Amniotic epithelial cell (primary cell): ENCODE data around the gene ATF6B.
A peak's percentile ranks its signal among the peaks of the same experiment; 100 is the strongest.

ENCODE experiments used
- DNase-seq: peaks from one replicate; pipeline ENCODE4 v3.0.0-alpha.2; 2010; ENCODE audit warnings: low read depth

The ATF6B gene

DNA sequence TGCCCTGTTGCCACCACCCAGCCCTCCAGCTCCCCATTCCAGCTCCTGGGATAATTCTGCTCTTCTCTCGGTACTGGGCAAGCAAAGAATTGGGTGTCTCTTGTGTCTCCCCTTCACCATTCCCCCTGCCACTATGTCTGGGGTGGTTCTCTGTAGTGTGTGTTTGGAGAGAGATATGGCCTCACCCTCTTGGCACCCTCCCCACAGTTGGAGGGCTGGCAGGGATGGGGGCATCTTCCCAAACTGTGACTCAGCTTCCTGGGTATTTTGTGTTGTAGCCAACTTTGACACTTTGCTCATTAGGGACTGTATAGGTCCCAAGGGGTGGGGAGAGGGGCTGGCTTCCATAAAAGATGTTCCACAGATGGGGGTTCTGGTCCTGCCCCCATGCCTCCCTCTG, 20.6 kb downstream of the ATF6B start:
- DNase-seq, result no peak

DNA sequence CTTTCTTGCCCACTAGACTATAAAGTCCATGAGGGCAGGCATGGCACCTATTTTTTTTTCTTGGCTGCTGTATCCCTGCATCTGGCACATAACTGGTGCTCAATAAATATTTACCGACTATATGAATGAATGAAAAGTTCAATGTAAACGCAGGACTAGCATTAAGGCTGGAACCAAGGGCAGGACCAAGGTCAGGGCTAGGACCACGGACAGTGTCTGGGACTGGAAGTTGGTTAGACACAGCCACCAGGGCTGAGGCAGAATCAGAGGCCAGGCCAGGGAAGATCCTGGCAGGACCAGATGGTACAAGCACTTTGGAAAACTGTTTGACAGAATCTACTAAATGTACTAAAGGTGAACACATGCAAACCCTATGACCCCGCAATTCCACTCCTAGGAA, 22.6 kb downstream of the ATF6B start:
- DNase-seq, result no peak

DNA sequence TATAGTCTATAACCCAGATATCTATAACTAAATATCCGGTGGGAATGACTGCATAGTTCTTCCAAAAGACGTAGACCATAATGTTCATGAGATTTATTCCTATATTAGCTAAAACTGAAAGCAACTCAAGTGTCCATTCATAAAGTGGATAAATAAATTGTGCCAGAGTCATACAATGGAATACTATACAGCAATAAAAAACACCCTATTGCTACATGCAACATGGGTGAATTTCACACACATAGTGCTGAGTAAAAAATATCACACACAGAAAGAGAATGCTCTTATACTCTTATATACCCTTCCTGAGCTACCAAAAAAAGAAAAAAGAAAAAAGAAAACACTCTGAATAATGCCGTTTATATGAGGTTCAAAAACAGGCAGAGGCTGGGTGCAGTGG, 25.8 kb downstream of the ATF6B start:
- DNase-seq, result no peak

DNA sequence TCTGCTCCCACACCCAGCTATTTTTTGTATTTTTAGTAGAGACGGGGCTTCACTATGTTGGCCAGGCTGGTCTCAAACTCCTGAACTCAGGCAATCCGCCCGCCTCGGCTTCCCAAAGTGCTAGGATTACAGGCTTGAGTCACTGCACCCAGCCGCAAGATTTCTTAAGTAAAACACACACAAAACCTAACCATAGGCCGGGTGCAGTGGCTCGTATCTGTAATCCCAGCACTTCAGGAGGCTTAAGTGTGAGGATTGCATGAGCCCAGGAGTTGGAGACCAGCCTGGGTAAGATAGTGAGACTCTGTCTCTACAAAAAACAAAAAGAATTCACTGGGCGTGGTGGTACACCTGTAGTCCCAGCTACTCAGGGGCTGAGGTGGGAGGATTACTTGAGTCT, 27.8 kb downstream of the ATF6B start:
- DNase-seq, result peak; percentile 66

DNA sequence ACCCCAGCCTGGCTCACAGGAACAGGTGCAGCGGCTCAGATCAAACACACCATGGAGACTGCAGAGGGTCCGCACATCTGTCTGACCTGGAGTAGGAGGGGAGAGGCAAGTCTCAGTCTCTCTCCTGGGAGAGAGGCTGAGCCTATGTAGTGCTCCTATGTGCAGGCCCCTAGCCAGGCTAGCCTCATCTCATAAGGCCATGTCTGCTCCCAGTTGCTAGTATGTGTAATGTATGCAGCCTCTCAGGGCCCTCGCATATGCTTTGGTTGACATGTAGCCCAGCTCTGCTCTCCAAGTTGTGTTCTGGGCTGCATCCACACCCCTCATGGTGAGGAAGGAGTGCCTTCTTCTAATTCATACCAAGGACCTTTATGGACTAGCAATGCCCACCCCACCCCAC, 30.7 kb downstream of the ATF6B start:
- no peak for DNase-seq

DNA sequence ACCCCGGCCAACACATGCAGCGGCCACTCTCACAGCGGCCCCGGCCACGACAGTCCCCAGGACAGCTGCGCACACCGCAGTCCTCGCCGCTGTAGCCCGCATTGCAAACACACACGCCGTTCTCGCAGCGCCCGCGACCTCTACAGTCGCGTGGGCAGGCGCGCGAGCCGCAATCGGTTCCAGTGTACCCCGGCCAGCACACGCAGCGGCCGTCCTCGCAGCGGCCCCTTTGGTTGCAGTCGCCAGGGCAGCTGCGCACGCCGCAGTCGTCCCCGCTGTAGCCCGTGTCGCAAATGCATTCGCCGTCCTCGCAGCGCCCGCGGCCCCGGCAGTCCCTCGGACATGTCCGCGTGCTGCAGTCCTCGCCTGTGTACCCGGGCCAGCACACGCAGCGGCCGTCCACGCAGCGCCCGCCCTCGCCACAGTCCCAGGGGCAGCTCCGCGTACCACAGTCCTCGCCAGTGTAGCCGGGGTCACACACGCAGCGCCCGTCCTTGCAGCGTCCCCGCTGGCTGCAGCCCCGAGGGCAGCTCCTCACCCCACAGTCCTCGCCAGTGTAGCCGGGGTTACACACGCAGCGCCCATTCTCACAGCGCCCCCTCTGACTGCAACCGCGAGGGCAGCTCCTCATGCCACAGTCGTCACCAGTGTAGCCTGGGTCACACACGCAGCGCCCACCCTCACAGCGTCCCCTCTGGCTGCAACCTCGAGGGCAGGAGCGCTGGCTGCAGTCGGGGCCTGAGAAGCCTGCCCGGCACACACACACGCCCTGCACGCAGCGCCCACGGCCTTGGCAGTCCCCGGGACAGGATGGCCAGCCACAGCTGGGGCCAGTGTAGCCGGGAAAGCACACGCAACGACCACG, 31.4 kb downstream of the ATF6B start:
- DNase-seq, result no peak

DNA sequence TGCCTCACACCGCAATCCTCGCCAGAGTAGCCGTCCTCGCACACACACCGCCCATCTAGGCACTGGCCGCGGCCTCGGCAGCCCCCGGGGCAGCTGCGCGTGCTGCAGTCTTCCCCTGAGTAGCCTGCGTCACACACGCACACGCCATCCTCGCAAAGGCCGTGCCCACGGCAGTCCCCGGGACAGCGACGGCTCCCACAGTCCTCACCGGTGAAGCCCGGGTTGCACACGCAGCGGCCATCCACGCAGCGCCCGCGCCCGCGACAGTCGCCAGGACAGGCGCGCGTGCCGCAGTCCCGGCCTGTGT, 32.0 kb downstream of the ATF6B start:
- no peak for DNase-seq

DNA sequence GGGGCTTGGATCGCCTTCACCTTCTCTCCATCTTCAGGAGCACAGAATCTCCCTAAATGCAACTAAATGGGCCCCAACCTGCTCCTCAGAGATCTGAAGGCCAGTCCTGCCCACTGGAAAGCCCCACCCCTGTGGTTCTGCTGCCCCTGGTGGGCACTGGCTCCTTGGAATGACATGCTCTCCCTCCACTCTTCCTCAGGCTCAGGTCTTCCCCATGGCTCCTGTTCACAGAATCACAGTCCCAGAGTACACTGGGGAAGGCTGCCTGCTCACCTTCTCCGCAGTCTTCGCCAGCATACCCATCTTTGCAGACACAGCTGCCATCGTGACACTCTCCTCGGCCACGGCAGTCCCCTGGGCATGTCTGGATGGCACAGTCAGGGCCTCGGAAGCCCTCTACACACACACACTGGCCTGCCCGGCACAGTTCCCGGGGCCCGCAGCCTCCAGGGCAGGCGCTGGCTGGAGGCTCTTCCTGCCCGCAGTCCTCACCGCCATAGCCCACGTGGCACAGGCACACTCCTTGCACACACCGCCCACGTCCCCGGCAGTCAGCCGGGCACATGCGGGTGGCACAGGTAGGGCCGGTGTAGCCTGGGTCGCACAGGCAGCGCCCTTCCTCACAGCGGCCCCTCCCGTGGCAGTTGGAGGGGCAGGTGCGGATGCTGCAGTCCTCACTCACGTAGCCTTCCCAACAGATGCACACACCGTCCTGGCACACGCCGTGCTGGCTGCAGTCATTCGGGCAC, 32.5 kb downstream of the ATF6B start:
- DNase-seq, result no peak

DNA sequence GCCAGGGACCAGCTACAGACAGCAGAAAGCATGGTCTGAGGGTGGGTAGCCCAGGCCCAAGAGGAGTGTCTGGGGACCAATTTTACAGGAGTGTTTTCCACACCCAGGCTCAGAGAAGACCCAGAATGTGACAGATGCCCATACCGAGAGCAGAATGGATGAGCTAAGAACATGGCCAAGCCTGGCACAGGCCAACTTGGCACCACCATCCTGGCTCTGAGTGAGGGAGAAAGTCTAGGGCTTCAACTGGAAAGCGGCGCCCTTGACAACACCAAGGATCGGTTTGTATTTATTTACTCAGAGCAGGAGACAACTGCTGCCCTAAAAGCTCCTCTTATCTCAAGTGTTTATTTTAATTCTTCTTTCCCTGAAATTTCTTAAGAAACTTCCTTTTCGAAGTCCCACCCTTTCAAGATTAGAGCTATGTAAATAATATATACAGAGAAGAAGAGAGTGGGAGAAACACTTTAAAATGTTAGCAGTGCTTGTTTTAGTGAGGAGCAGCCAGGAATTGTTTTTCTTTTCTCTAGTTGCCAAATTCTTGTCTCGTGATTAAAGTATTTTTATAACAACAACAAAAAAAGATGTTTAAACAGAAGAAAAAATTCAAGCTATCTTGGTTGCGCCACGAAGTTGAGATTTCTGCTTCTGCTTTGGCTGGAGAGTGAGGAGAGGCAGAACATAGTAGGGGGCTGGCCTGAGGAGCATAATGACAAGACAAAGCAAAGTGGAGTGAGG, 35.1 kb downstream of the ATF6B start:
- peak; percentile 78 for DNase-seq

DNA sequence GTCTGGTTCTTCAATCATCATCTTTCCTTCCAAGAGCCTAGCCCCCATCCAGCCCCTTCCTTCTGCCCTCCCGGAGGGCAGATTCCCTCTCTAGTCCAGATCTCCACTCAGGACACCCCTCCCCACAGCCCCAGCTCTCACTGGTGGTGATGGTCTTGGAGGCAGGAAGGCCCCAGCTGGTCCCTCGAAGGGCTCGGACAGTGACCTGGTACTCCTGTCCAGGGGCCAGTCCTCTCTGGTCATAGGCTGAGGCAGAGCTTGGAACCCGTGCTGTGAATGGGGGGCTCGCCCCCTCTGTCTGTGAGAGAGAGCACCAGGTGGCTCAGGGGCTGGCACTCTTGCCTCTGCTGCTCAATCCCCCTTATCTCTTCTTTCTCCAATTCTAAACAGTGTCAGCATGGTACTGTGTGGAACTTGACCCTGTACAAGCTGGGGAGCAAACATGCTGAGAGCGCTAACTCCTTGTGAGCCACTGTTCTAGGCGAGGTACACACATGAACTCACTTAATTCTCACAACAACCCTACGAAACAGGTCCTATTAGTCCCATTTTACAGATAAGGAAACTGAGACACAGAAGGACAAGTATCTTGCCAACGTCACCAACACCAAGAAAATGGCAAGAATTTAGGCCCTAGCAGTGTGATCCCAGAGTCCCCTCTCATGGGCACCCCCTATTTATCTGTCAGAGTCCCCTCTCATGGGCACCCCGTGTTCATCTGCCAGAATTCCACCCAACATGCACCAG, 38.8 kb downstream of the ATF6B start:
- DNase-seq, result no peak

DNA sequence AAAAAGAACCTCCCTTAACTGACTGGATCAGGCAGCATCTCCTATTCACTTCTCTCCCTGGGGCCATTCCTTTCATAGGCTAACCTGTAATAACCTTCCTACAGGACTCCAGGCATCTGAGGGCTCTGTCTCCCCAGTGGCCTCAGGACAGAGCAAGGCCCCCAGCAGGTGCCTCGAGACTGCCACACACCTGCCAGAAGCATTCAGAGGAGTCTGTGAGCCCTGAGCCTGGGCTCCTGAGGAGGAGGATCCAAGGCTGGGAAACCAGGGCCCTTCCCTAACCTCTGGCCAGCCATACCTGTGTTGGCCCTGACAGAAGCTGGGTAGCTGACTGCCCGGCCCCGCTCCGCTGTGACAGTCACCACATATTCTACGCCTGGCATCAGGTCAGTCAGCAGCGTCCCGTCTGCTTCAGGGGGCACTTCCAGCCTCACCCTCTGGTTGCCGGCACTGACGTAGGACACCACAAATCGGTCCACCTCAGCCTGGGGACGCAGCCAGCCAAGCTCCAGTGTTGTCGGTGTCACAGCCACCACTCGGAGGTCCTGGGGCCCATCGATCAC, 39.5 kb downstream of the ATF6B start:
- DNase-seq, result no peak

DNA sequence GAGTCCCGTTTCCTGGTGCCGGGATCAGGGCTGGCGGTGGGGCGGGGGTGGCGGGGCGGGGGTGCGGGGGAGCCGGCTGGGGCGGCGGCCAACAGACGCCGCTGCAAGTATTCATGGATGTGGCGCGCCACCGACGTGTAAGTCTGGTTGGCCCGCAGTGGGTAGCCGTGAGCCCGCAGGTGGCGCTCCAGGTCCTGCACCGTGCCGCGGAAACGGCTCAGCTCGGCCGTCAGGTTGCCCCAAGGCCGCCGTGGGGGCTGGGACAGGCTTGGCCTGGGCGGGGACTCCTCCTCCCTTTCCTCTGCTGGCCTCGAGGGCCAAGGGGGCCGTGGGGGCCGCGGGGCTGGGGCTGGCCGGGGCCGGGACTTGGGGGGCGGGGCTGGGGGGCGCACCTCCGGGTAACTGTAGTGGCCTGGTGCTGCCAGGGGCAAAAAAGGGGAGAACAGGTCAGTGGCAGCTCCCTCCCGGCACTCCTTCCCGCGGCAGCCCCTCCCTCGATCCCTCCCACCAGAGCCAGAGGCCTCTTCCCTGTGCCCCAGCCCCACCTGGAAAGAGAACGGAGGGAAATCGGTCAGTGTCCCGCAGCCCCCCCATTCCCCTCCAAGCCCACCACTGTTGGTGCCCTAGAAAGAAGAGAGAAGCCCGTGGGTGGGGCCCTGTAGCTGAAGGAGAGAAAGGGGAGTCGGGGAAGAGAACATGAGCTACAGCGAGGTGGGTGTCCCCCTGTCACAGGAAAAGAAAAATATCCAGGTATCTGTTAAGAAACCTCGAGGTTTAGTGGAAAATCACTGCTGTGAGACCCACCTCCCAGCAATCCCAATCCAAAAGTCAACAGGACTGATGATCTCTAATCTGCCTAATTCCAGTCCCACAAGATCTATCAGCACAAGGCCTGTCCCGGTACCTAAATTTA, 40.2 kb downstream of the ATF6B start:
- peak; percentile 68 for DNase-seq

DNA sequence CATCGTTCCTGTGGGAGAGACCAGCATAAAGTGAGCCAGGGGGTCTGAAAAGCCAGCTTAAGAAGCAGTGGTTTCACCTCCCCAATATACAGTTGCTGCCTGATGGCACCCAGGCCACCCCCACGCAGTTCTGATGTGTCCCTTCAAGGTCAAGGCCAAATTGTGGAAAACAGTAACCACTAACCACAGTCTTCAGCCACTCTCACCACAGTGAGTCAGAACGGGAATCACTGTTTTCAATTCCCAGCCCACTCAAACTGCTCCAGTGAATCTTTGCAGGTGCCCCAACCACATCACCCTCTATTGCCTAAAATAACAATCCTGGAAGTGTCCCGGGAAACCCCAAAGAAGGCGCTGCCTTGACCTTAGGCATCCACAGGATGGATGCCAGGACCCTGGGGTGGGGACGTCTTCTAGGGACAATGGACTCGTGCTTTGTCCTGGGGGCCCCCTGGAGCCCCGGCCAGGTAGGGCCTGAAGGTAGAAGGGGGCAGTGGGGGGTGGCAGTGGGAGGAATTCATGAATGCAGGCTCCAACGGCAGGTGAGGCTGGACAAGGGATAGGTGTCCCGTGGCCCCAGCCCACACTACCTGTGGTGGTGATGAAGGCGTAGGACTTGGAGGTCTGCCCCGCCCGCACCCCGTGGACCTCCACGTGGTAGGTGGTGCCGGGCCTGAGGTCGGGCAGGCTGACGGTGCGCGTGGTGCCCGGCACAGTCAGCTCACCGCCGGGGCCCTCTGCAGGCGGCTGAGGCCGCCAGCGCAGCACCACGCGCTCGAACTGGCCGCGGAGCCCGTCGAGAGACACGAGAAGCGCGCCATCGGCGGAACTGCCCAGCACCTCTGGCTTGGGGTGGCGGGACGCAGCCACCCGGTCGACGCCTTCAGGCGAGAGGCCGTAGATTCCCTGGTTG, 41.1 kb downstream of the ATF6B start:
- peak; percentile 86 for DNase-seq

DNA sequence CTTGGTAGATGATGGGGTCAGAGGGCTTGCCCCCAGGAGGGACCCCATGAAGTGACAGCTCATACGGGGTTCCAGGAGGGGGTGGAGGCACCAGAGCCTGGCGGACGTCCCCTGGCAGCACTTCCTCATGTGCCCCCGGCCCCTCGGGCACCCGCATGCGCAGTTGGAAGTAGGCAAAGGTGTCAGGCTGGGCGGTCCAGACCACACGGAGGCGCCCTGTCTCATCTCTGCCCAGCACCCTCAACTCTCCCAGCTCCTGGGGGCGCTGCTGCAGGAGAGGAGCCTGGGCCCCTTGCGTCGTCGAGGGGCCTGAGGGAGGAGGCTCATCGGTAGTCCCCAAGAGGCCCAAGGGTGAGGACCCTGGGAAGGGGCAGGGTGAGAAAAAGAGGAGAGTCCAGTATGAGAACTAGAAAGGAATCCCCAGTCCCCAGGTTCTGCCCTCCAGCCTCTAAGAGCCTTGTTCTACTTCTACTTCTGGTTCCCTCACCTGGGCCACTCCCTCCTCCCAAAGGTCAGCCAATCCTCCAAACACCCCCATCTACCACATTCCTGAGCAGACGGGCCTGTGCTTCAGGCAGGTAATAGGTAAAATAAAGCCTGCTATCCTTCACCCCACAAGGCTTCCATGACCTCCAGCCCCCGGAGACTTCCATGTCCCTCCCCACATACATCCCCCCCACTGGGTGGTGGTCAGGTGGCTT, 42.1 kb downstream of the ATF6B start:
- no peak for DNase-seq

DNA sequence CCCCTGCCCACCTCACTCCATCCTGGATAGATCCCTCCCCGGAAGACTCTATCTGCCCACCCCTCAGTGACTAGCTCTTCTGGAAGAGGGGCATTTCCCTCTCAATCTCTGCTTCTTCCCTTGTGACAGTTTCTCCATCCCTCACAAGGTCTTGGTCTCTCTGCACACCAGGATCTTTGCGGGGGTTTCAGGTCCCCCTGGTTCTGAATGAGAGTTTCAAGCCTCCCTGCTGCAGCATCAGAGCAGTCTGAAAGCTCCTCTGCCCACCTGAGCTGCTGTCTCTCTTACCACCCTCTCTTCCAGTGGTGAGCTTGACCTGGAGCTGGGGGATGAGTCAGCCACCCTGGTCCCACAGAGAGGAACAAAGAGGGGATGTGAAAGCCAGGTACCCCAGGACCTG, 43.3 kb downstream of the ATF6B start:
- no peak for DNase-seq

DNA sequence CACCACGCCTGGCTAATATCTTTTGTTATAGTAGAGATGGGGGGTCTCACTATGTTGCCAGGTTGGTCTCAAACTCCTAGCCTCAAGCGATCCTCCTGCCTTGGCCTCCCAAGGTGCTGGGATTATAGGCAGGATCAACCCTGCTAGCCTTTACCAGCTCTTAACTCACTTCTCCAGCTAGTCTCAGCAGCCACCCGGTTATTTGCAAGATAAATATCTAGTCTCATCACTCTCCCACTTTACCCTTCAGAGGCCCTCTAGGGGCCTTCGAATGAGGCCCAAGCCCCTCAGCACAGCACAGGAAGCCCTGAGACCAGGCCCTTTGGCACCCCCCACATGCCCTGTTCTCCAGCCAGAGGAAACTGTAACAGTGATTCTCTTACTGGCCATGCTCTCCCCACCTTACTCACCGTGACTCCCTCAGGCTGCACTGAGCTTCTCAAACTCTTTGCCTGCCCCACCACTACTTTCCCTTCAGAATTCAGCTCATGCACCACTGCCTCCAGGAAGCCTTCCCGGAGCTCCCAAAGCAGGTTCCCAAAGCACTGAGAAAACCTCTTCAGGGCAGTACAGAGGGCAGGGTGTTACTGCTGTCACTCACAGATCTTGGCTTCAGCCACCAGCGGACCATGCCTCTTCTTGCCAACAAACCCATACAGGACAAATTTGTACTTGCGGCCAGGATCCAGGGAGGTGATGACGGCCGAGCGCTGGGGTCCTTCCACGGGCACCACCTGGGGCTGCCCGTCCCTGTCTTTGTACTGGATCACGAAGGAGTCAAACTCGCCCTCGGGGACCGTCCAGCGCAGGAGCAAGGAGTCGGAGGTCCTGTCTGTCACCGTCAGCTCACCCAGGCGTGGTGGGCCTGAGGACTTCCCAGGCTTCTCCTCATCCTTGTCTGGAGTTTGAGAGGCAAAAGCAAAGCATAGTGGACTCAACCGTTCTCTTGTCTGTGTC, 44.0 kb downstream of the ATF6B start:
- DNase-seq, result no peak

DNA sequence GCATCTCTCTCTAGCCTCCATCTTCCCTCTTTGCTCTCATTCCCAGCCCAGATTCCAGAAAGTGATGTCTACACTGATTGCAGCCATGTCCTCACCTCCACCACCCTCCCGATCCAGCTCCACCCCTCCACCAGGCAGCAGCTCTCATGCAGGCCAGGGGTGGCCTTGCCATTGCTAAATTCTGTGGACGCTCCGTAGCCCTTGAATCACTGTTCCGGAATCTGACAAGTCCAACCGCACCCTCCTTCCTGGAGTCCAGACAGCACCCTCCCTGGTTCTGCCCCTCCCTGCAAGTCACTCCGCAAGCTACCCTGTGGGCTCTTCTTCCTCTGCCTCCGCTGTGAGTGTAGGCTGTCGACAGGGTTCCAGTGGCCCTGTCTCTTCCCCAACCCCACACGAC, 45.1 kb downstream of the ATF6B start:
- DNase-seq, result peak; percentile 81

DNA sequence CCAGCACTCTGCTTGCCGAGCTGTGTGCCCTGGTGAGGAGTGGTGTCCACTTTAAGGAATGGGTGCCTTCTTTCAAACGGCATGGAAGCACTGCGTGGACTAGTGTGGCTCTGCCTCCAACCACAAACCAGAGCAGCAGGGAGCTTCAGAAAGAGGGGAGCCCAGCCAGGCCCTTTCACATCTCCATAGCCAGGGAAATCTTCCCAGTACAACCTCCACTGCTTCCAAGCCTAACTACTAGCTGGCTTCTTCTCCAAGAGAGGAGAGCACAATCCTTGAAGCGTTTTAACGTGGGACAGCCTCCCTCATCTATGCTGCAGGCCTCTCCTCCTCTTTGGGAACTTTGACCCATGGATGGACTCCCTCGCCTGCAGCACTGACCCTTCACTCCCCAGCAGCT, 45.6 kb downstream of the ATF6B start:
- DNase-seq, result no peak
